Endothelial cell of umbilical vein (primary cell): ENCODE measurements around the gene CABLES1. TPM values are rescaled to one million over a fixed set of nuclear protein-coding genes. Genes with fewer than 3 reads are reported as not detected.

Experiments
- BruUV-seq: library from RNA; stranded (reverse); fragments of 400-500 nt; replicated peaks from 2 replicates; lab custom pipeline; 2021; lab: Mats Ljungman, UMichigan
- CTCF ChIA-PET: fragments of 300-600, 350-600 bp; sonication (Branson Sonifier 250); formaldehyde crosslinking; loops from one replicate; lab custom pipeline; 2021; ENCODE audit warnings: antibody characterized with exemption, inconsistent platforms; lab: Charles Lee
- POLR2A ChIA-PET: fragments of 300-600, 350-600 bp; sonication (Branson Sonifier 250); formaldehyde crosslinking; loops from one replicate; lab custom pipeline; 2021; ENCODE audit warnings: antibody characterized with exemption, inconsistent platforms; lab: Charles Lee
- DNase-seq: peaks from one replicate; pipeline ENCODE4 v3.0.0-alpha.2; 2011; ENCODE audit warnings: low read depth, low spot score
- FAIRE-seq: peaks from 2 replicates; lab custom pipeline; 2011; peaks lifted over from hg19 to GRCh38; lab: Jason Lieb, UNC
- H2AFZ ChIP-seq: 2 replicates; pipeline ENCODE4 v1.6.0; 2012; ENCODE audit warnings: low read depth, low read length, control low read depth, inconsistent platforms
- H3K27ac ChIP-seq: 2 replicates; pipeline ENCODE4 v1.5.1; 2011; ENCODE audit warnings: low read depth, mild to moderate bottlenecking, control low read depth, low read length, moderate library complexity; ENCODE audit not compliant: insufficient read depth
- H3K27me3 ChIP-seq, 2 experiments: 2 replicates each; pipeline versions ENCODE4 v1.6.0 to v1.6.1; 2011; ENCODE audit warnings: low read length in 2 of 2, mixed read lengths in 1 of 2; ENCODE audit not compliant: control insufficient read depth in 2 of 2, insufficient read depth in 2 of 2
- H3K36me3 ChIP-seq, 2 experiments: 2 replicates in 1 of 2; 3 replicates in 1 of 2; pipeline ENCODE4 v1.5.1; 2011; ENCODE audit warnings: low read length in 2 of 2, mild to moderate bottlenecking in 1 of 2, moderate library complexity in 1 of 2; ENCODE audit not compliant: control insufficient read depth in 2 of 2, insufficient read depth in 2 of 2; ENCODE audit errors: extremely low read depth in 1 of 2
- H3K4me1 ChIP-seq: 3 replicates; pipeline ENCODE4 v1.5.1; 2011; ENCODE audit warnings: mild to moderate bottlenecking, low read length; ENCODE audit not compliant: control insufficient read depth, insufficient read depth; ENCODE audit errors: extremely low read depth
- H3K4me2 ChIP-seq: 2 replicates; pipeline ENCODE4 v1.6.1; 2011; ENCODE audit warnings: low read length, control low read depth, mixed read lengths; ENCODE audit not compliant: insufficient read depth
- H3K4me3 ChIP-seq, 3 experiments: fragments of 200-600 bp in 1 of 3; sonication (generic), shearing (Covaris generic) in 1 of 3; replicated peaks in 1 of 3; 2 replicates each; pipeline ENCODE4 v1.5.1; 2011 to 2016; ENCODE audit warnings: control low read depth in 3 of 3, low read length in 3 of 3, mild to moderate bottlenecking in 2 of 3, inconsistent platforms in 1 of 3, low read depth in 1 of 3, moderate library complexity in 1 of 3; ENCODE audit not compliant: insufficient read depth in 1 of 3
- H3K79me2 ChIP-seq: 2 replicates; pipeline ENCODE4 v1.6.0; 2012; ENCODE audit warnings: low read length, inconsistent platforms; ENCODE audit not compliant: control insufficient read depth, insufficient read depth
- H3K9ac ChIP-seq: replicated peaks from 2 replicates; pipeline ENCODE3; 2011; ENCODE audit warnings: low read length, control low read depth; ENCODE audit not compliant: insufficient read depth; ENCODE audit errors: extremely low read depth
- H3K9me1 ChIP-seq: replicated peaks from 3 replicates; pipeline ENCODE4 v1.6.0; 2011; ENCODE audit warnings: mild to moderate bottlenecking, low read length; ENCODE audit not compliant: control insufficient read depth, insufficient read depth; ENCODE audit errors: extremely low read depth
- H3K9me3 ChIP-seq: replicated peaks from 2 replicates; pipeline ENCODE4 v1.5.1; 2012; ENCODE audit warnings: low read length, inconsistent platforms; ENCODE audit not compliant: control insufficient read depth, insufficient read depth
- H4K20me1 ChIP-seq: replicated peaks from 2 replicates; pipeline ENCODE3; 2011; ENCODE audit warnings: mild to moderate bottlenecking, low read length; ENCODE audit not compliant: control insufficient read depth, insufficient read depth; ENCODE audit errors: extremely low read depth
- EZH2 ChIP-seq: IDR thresholded peaks from 2 replicates; pipeline ENCODE4 v1.6.1; 2012; ENCODE audit warnings: borderline replicate concordance, low read depth, mild to moderate bottlenecking, moderate library complexity, low read length, inconsistent platforms; ENCODE audit not compliant: severe bottlenecking
- FOS ChIP-seq: IDR thresholded peaks from 2 replicates; pipeline ENCODE4 v1.6.1; 2011; ENCODE audit warnings: mild to moderate bottlenecking, low read length, moderate library complexity, borderline replicate concordance; ENCODE audit not compliant: insufficient read depth
- GATA2 ChIP-seq: IDR thresholded peaks from 2 replicates; pipeline ENCODE4 v1.7.0; 2011; ENCODE audit warnings: low read depth, mild to moderate bottlenecking, moderate library complexity, mixed read lengths, low read length; ENCODE audit not compliant: insufficient read length, insufficient read depth
- JUN ChIP-seq: IDR thresholded peaks from 2 replicates; pipeline ENCODE4 v1.6.1; 2011; ENCODE audit warnings: borderline replicate concordance, low read depth; ENCODE audit not compliant: insufficient read length, insufficient read depth
- MYC ChIP-seq: IDR thresholded peaks from one replicate; pipeline ENCODE4 v1.6.1; 2011; ENCODE audit warnings: mild to moderate bottlenecking, low read depth, low read length
- POLR2A ChIP-seq: IDR thresholded peaks from 2 replicates; pipeline ENCODE4 v1.6.1; 2012; ENCODE audit warnings: low read depth, mild to moderate bottlenecking, control low read depth, low read length
- POLR2AphosphoS5 ChIP-seq: IDR thresholded peaks from 2 replicates; pipeline ENCODE4 v1.6.1; 2012; ENCODE audit warnings: low read depth, mild to moderate bottlenecking, control low read depth, low read length, moderate library complexity; ENCODE audit not compliant: insufficient read depth
- dilution Hi-C: fragments of 300-500 bp; cut with MboI; formaldehyde crosslinking; loops from one replicate; pipeline ENCODE4 v1.15.0; 2019; ENCODE audit warnings: low sequenced_read_pairs; ENCODE audit not compliant: extremely low pct_ligation_motif_present
- intact Hi-C: fragments of 100-400 bp; cut with micrococcal nuclease; formaldehyde crosslinking; loops from one replicate; pipeline ENCODE4 v1.10.0; 2022
- polyA plus RNA-seq, 4 experiments: library from polyadenylated mRNA; depleted of rRNA in 3 of 4; stranded (reverse) in 3 of 4; unstranded in 1 of 4; fragments of >200 nt; gene quantifications; 2 replicates each; pipeline versions ENCODE4 v1.2.1 to v1.2.3, GENCODE V29; 2011 to 2012; ENCODE audit warnings: missing spikeins in 1 of 4
- total RNA-seq: library from RNA; stranded (reverse); gene quantifications from 2 replicates; pipeline ENCODE4 v1.2.3, GENCODE V29; 2021
- TF ChIP-seq, protein P1 (sequence below): IDR thresholded peaks from 2 replicates; pipeline ENCODE4 v1.6.1; 2011; ENCODE audit not compliant: insufficient read depth, insufficient read length
- TF ChIP-seq, protein P2 (sequence below), 2 donors: IDR thresholded peaks; 1 replicate in 1 of 2; 2 replicates in 1 of 2; pipeline ENCODE4 v1.5.1; 2011; ENCODE audit warnings: low read length in 2 of 2, mild to moderate bottlenecking in 2 of 2, moderate library complexity in 2 of 2, control low read depth in 1 of 2, inconsistent platforms in 1 of 2, low read depth in 1 of 2; ENCODE audit not compliant: insufficient read depth in 1 of 2; ENCODE audit errors: extremely low read depth in 1 of 2

Gene CABLES1
- total and polyA plus RNA-seq, 2 donors (not counting 3 experiments of a cell fraction or from before 2014, with no cell fraction given): 40.2 to 71.1 TPM

DNA sequence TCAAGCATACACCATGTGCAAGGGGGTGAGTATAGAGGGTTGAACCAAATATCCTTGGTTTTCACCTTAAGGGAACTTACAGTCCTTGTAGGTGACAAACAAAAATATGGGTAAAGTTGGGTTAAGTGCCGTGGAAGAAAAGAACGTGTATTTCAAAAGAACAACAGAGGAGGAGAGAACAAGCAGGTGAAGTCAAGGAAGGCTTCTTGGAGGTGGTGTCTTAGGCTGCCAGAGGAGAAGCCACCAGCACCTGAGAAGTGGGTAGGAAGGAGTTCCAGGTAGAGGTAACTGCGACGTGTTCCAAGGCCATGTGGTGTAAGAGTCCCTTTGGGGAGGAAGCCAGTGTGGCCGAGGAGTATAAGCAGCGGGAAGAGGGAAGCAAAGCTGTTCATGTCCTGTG is 27.2 kb downstream of the CABLES1 start:
- BruUV-seq: no TSS peak

More for the DNA sequence above, 27.2 kb downstream of the CABLES1 start:
- Histone ChIP-seq H2AFZ (no peak overlapping the region), H3K9me3 (no peaks in the 10 kb centered on the region), H3K4me3 (no peak overlapping the region), H3K27me3 (no peaks in the 10 kb centered on the region), H3K27ac (no peak overlapping the region), H3K4me1 (peaks cover 14% of the 10 kb centered on the region), H3K79me2 (peaks cover 29% of the 10 kb centered on the region), H3K36me3 (no peaks in the 10 kb centered on the region), H3K4me2 (no peak overlapping the region), H3K9me1 (no peaks in the 10 kb centered on the region), H4K20me1 (no peaks in the 10 kb centered on the region), H3K9ac (no peak overlapping the region)
- ChIA-PET CTCF (interaction anchor here (0.9 kb wide), 2 partner anchors 85 to 249 kb away, joined by 3 read pairs; no protein-coding TSS in a partner anchor), POLR2A (no interaction called here)
- dilution Hi-C loops (no loop called here), intact Hi-C loops (no loop called here)
- DNase-seq (no peak), FAIRE-seq (no peak)
- TF ChIP-seq POLR2AphosphoS5 (no peak), MYC (no peak), FOS (no peak), POLR2A (no peak), GATA2 (no peak), JUN (no peak), EZH2 (no peak)
- TF ChIP-seq, protein P1, sequence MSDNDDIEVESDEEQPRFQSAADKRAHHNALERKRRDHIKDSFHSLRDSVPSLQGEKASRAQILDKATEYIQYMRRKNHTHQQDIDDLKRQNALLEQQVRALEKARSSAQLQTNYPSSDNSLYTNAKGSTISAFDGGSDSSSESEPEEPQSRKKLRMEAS: no peak
- TF ChIP-seq, protein P2, sequence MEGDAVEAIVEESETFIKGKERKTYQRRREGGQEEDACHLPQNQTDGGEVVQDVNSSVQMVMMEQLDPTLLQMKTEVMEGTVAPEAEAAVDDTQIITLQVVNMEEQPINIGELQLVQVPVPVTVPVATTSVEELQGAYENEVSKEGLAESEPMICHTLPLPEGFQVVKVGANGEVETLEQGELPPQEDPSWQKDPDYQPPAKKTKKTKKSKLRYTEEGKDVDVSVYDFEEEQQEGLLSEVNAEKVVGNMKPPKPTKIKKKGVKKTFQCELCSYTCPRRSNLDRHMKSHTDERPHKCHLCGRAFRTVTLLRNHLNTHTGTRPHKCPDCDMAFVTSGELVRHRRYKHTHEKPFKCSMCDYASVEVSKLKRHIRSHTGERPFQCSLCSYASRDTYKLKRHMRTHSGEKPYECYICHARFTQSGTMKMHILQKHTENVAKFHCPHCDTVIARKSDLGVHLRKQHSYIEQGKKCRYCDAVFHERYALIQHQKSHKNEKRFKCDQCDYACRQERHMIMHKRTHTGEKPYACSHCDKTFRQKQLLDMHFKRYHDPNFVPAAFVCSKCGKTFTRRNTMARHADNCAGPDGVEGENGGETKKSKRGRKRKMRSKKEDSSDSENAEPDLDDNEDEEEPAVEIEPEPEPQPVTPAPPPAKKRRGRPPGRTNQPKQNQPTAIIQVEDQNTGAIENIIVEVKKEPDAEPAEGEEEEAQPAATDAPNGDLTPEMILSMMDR (IDR thresholded peaks at IDR 0.05; ENCODE audit: extremely low read depth in 1 of 2, insufficient read depth in 1 of 2, low read depth in 1 of 2, low read length in 2 of 2): no peak
